Skeletal muscle satellite cell (primary cell): Measurements from ENCODE around the gene NASP.
"Not testable (repeated sequence)": the region's sequence is repeated elsewhere in the genome, so short reads cannot be mapped to it uniquely, and the experiment has no call there.

ENCODE experiments used
- H3K27me3 ChIP-seq: 2 replicates; pipeline ENCODE4 v1.7.0; 2013; ENCODE audit warnings: low read length; ENCODE audit not compliant: control insufficient read depth, insufficient read depth
- H3K36me3 ChIP-seq: 2 replicates; pipeline ENCODE4 v1.7.0; 2013; ENCODE audit warnings: mild to moderate bottlenecking, control low read depth, low read length; ENCODE audit not compliant: insufficient read depth
- H3K4me1 ChIP-seq: 2 replicates; pipeline ENCODE4 v1.7.0; 2013; ENCODE audit warnings: low read length; ENCODE audit not compliant: control insufficient read depth, insufficient read depth
- H3K4me2 ChIP-seq: 2 replicates; pipeline ENCODE4 v1.7.0; 2013; ENCODE audit warnings: mild to moderate bottlenecking, low read length
- H3K4me3 ChIP-seq: 2 replicates; pipeline ENCODE4 v1.7.0; 2013; ENCODE audit warnings: low read length
- H3K9ac ChIP-seq: 2 replicates; pipeline ENCODE4 v1.7.0; 2013; ENCODE audit warnings: mild to moderate bottlenecking, low read depth, low read length, moderate library complexity
- H3K9me3 ChIP-seq: replicated peaks from 2 replicates; pipeline ENCODE4 v1.7.0; 2013; ENCODE audit warnings: mild to moderate bottlenecking, control low read depth, low read length

The NASP gene

DNA sequence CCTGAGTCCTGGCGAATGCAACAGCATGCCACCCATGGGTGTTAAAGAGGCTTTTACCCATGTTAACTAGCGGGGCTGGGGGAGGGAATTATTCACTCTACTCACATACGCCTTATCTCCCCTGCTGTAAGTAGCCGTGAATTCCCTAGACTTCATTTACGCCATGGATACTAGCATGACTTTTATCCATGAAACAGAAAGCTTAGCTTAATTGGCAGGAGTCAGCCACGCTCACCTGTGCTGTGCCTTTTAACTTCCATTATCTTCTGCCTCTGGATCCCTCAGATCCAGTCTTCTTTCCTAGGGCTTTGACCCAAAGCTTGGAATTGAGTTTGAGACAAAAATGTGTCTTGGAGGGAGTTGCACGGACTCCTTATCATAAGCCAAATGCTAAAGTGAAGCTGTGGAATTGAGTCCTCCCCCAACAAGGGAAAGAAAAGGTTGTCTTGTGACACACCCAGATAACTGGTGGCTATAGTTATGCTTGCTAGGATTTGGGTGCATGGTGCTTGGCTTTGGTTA, 9.7 kb upstream of the NASP start:
- Histone ChIP-seq H3K27me3 (no peaks in the 10 kb centered on the region), H3K36me3 (peaks cover 18% of the 10 kb centered on the region), H3K9ac (no peak overlapping the region), H3K4me3 (no peak overlapping the region), H3K4me1 (no peaks in the 10 kb centered on the region), H3K4me2 (no peak overlapping the region), H3K9me3 (no peaks in the 10 kb centered on the region)

- H3K36me3 ChIP-seq: no peaks in the 10 kb centered on the region
- H3K4me1 ChIP-seq: peaks cover 18% of the 10 kb centered on the region
- peak overlapping the region; percentile 95 for H3K4me2 ChIP-seq
- peak overlapping the region; percentile 93 for H3K9ac ChIP-seq
- no peaks in the 10 kb centered on the region for H3K27me3 ChIP-seq
- H3K4me3 ChIP-seq: peak overlapping the region; percentile 86
- H3K9me3 ChIP-seq: no peaks in the 10 kb centered on the region
Observed at GRCh38 chr1:45583264-45583665, 576 bp upstream of the NASP start.

GRCh38 chr1:45584351-45585109, 689 bp downstream of the NASP start:
- Histone ChIP-seq H3K4me1 (peaks cover 18% of the 10 kb centered on the region), H3K36me3 (no peaks in the 10 kb centered on the region), H3K4me2 (peak overlapping the region; percentile 95), H3K4me3 (peak overlapping the region; percentile 86), H3K27me3 (no peaks in the 10 kb centered on the region), H3K9ac (peak overlapping the region; percentile 93), H3K9me3 (no peaks in the 10 kb centered on the region)

DNA sequence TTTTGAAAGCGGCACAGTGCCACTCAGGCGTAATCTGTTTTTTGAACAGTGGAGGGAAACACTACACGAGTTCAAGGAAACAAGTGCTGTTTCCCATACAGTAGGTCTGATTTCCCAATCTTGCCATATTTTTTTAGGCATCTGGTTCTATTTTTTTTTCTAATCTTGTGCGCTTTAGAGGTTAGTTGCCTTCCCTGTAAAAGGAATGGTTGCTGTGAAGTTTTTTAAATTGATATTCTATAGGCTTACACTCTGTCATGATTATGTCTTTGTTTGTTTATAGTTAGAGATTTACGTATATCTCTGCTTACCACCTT, 1.2 kb downstream of the NASP start:
- H3K4me2 ChIP-seq: peak overlapping the region; percentile 95
- no peaks in the 10 kb centered on the region for H3K27me3 ChIP-seq
- no peaks in the 10 kb centered on the region for H3K36me3 ChIP-seq
- H3K4me3 ChIP-seq: peak overlapping the region; percentile 86
- peaks cover 22% of the 10 kb centered on the region for H3K4me1 ChIP-seq
- H3K9me3 ChIP-seq: no peaks in the 10 kb centered on the region
- H3K9ac ChIP-seq: peak overlapping the region; percentile 93

DNA sequence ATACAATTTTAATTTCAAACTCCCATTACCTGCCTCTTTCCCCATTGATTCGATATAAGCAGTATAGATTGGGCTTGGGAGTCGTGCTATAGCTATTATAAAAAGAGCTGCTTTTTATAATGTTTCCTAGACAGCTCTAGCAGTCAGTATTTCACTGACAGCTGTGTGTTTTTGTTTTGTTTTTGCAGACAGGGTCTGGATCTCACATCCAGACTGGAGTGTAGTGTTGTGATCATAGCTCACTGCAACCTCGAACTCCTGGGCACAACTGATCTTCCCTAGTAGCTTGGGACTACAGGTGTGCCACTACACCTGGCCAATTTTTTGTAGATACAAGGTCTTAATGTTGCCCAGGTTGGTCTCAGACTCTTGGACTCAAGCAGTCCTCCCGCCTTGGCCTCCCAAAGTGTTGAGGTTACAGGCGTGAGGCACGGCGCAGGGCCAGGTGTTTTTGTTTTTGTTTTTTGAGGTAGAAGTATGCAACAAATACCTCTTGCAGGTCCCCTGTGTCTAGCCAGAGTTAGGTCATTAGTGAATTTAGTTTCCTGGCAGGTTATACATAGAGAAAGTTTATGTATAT, 1.7 kb downstream of the NASP start:
- Histone ChIP-seq H3K4me3 (peak overlapping the region; percentile 86), H3K27me3 (no peaks in the 10 kb centered on the region), H3K9me3 (no peaks in the 10 kb centered on the region), H3K4me2 (peak overlapping the region; percentile 95), H3K4me1 (peaks cover 23% of the 10 kb centered on the region), H3K9ac (peak overlapping the region; percentile 93), H3K36me3 (no peaks in the 10 kb centered on the region)

- Histone ChIP-seq H3K9ac (peak overlapping the region; percentile 93), H3K9me3 (no peaks in the 10 kb centered on the region), H3K36me3 (peaks cover 3% of the 10 kb centered on the region), H3K4me1 (peaks cover 23% of the 10 kb centered on the region), H3K27me3 (no peaks in the 10 kb centered on the region), H3K4me2 (peak overlapping the region; percentile 95), H3K4me3 (peak overlapping the region; percentile 86)
Observed at GRCh38 chr1:45586769-45587168, 2.9 kb downstream of the NASP start.

GRCh38 chr1:45589861-45590260, 6.0 kb downstream of the NASP start:
- H3K27me3 ChIP-seq: no peaks in the 10 kb centered on the region
- H3K9me3 ChIP-seq: no peaks in the 10 kb centered on the region
- H3K4me2 ChIP-seq: peak overlapping the region; percentile 2
- no peak overlapping the region for H3K4me3 ChIP-seq
- H3K36me3 ChIP-seq: peaks cover 12% of the 10 kb centered on the region
- peaks cover 23% of the 10 kb centered on the region for H3K4me1 ChIP-seq
- no peak overlapping the region for H3K9ac ChIP-seq

GRCh38 chr1:45594412-45594811, 10.6 kb downstream of the NASP start:
- Histone ChIP-seq H3K9me3 (no peaks in the 10 kb centered on the region), H3K36me3 (peaks cover 19% of the 10 kb centered on the region)

DNA sequence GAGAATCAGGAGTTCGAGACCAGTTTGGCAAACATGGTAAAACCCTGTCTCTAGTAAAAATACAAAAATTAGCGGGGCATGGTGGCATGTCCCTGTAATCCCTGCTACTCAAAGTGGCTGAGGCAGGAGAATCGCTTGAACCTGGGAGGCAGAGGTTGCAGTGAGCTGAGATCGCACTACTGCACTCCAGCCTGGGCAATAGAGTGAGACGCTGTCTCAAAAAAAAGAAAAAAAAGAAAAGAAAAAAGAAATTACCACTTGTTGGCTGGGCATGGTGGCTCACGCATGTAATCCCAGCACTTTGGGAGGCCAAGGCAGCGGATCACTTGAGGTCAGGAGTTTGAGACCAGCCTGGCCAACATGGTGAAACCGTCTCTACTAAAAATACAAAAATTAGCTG, 12.9 kb downstream of the NASP start:
- not testable (repeated sequence) for H3K4me3 ChIP-seq

More at GRCh38 chr1:45594412-45594811, 10.6 kb downstream of the NASP start:
- Histone ChIP-seq H3K4me1 (peaks cover 5% of the 10 kb centered on the region), H3K27me3 (no peaks in the 10 kb centered on the region), H3K4me2 (no peak overlapping the region), H3K4me3 (no peak overlapping the region), H3K9ac (no peak overlapping the region)

DNA sequence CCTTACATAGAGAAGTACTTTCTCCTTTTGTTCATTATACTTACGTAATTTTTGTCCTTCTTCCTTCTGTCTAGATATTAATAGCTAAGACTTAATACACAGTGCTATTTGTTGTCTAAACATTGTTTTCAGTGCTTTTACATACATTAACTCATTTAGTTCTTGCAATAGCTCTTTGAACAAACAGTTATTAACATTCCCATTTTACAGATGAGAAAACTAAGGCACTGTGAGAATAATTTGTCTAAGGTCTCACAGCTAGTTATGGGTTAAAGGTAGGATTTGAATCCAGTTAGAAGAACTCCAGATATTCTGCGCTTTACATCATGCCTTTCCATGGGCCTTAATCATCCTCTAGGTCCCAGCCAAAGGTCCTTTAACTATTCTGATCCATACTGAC, 20.4 kb downstream of the NASP start:
- Histone ChIP-seq H3K9me3 (no peaks in the 10 kb centered on the region), H3K36me3 (peaks cover 15% of the 10 kb centered on the region), H3K27me3 (no peaks in the 10 kb centered on the region), H3K9ac (no peak overlapping the region), H3K4me2 (no peak overlapping the region), H3K4me1 (peaks cover 11% of the 10 kb centered on the region), H3K4me3 (no peak overlapping the region)

More for the DNA sequence above, 12.9 kb downstream of the NASP start:
- H3K9ac ChIP-seq, H3K9me3 ChIP-seq, H3K4me1 ChIP-seq, H3K4me2 ChIP-seq, H3K27me3 ChIP-seq: not testable (repeated sequence)
- H3K36me3 ChIP-seq: peaks cover 17% of the 10 kb centered on the region

GRCh38 chr1:45607404-45608074, 23.7 kb downstream of the NASP start:
- peaks cover 20% of the 10 kb centered on the region for H3K36me3 ChIP-seq
- no peaks in the 10 kb centered on the region for H3K9me3 ChIP-seq
- no peak overlapping the region for H3K9ac ChIP-seq
- peaks cover 3% of the 10 kb centered on the region for H3K4me1 ChIP-seq
- no peak overlapping the region for H3K4me2 ChIP-seq
- H3K4me3 ChIP-seq: no peak overlapping the region
- H3K27me3 ChIP-seq: no peaks in the 10 kb centered on the region
